ENCODE measurements around the gene SCAANT1. TPM values are rescaled to one million over a fixed set of nuclear protein-coding genes. Genes with fewer than 3 reads are reported as not detected.

SCAANT1 gene
- total RNA-seq, 2 experiments from 2014 or later: not detected

DNA sequence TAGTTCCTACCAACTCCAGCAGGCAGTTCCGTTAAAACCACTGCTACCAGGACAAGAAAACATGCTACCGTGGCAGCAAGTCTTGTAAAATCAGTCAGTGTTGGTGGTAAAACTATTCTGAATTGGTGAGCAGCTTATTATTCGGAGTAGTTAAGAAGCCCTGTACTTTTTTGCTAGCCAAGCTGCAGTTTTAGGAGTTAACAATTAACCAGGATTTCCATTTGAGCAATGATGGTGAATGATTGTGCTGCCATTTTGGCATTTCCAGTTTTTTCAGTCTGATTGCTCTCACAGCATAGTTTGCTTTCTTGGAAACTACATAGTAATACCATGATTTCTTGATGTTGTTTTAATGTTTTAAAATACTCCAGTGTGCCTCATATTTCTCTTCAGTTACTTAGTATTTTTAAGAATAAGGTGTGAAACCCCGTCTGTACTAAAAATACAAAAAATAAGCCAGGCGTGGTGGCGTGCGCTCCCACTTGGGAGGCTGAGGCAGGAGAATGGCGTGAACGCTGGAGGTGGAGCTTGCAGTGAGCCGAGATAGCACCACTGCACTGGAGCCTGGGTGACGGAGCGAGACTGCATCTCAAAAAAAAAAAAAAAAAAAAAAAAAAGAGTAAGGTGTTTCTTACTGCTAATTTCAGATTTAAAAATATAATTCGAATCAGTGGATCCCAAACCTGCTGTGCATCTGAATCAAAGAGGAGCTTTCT lies 43.8 kb upstream of the SCAANT1 start:
- intact Hi-C loops (cut with micrococcal nuclease): no loop called here
- no peak overlapping the region for H3K27ac Mint-ChIP-seq
- no peaks in the 10 kb centered on the region for H3K9me3 Mint-ChIP-seq
- peaks cover 35% of the 10 kb centered on the region for H3K4me1 Mint-ChIP-seq (ENCODE audit: low read depth)
- H3K27me3 Mint-ChIP-seq: no peaks in the 10 kb centered on the region
- H3K36me3 Mint-ChIP-seq (ENCODE audit: low read depth): peaks cover 20% of the 10 kb centered on the region
- TF ChIP-seq CTCF (IDR thresholded peaks at IDR 0.05): no peak
- no peak for ATAC-seq
- CTCF ChIA-PET: interaction anchor here (1.4 to 32.0 kb wide), 2 partner anchors 18 to 32 kb away, joined by 4 to 595 read pairs; no protein-coding TSS in a partner anchor
- no peak for DNase-seq
- no peak overlapping the region for H3K4me3 Mint-ChIP-seq
- POLR2A ChIA-PET: interaction anchor here (0.7 kb wide), 1 partner anchor 36 kb away, joined by 3 read pairs; no protein-coding TSS in a partner anchor

DNA sequence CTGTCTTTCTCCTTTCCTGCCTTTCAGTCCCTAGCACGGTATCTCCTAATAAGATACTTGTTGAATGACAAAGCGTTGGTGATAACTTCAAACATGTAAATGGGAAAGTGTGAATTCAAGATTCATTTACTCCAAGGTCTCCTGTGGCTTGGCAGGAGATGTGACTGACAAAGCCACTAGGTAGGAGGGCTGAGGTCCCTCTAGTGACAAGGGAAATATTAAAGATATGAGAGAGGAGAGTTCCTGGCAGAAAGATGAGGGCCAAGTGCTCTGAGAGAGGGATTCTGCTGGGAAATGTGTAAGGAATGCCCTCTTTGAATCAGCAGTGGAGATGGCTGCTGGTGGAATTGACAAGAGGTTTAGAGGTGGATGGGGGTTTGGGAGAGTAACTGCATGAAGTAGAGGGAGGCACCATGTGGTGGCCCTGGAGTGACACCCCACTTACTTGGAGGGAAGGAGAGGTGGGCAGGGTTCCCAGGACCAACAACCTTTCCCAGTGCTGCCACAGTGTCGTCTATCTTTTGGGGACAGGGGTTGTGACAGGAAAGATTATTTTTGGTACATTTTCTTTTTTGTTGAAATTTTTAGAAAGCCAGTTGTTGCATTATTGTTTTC lies 43.0 kb upstream of the SCAANT1 start:
- Mint-ChIP-seq H3K27me3 (no peaks in the 10 kb centered on the region), H3K4me3 (no peak overlapping the region), H3K27ac (peak overlapping the region; percentile 17), H3K4me1 (ENCODE audit: low read depth) (peaks cover 34% of the 10 kb centered on the region), H3K36me3 (ENCODE audit: low read depth) (peaks cover 16% of the 10 kb centered on the region), H3K9me3 (no peaks in the 10 kb centered on the region)
- intact Hi-C loops (cut with micrococcal nuclease): no loop called here
- POLR2A ChIA-PET: no interaction called here
- DNase-seq (no peak), ATAC-seq (no peak)
- no peak for TF ChIP-seq CTCF (IDR thresholded peaks at IDR 0.05)
- CTCF ChIA-PET: interaction anchor here (32.0 kb wide), 1 partner anchor 32 kb away, joined by 595 read pairs; no protein-coding TSS in a partner anchor

- intact Hi-C loops (cut with micrococcal nuclease): no loop called here
- Mint-ChIP-seq H3K27ac (no peak overlapping the region), H3K27me3 (no peaks in the 10 kb centered on the region), H3K4me3 (no peak overlapping the region), H3K9me3 (no peaks in the 10 kb centered on the region), H3K4me1 (ENCODE audit: low read depth) (peaks cover 35% of the 10 kb centered on the region), H3K36me3 (ENCODE audit: low read depth) (peaks cover 16% of the 10 kb centered on the region)
- CTCF ChIA-PET: no interaction called here
- ATAC-seq (no peak), DNase-seq (no peak)
- POLR2A ChIA-PET: interaction anchor here (1.5 kb wide), 1 partner anchor 28 kb away, joined by 3 read pairs; no protein-coding TSS in a partner anchor
- TF ChIP-seq CTCF (IDR thresholded peaks at IDR 0.05): no peak
Observed at GRCh38 chr3:63954182-63954581, 42.0 kb upstream of the SCAANT1 start.

GRCh38 chr3:63952248-63952594 lies 40.0 kb upstream of the SCAANT1 start:
- POLR2A ChIA-PET: interaction anchor here (1.2 kb wide), 1 partner anchor 16 kb away, joined by 6 read pairs; no protein-coding TSS in a partner anchor
- intact Hi-C loops (cut with micrococcal nuclease): no loop called here

More at GRCh38 chr3:63952248-63952594, 40.0 kb upstream of the SCAANT1 start:
- no peak for TF ChIP-seq CTCF (IDR thresholded peaks at IDR 0.05)
- Mint-ChIP-seq H3K36me3 (ENCODE audit: low read depth) (peaks cover 24% of the 10 kb centered on the region), H3K4me1 (ENCODE audit: low read depth) (peaks cover 38% of the 10 kb centered on the region), H3K4me3 (no peak overlapping the region), H3K9me3 (no peaks in the 10 kb centered on the region), H3K27me3 (no peaks in the 10 kb centered on the region), H3K27ac (peak overlapping the region; percentile 36)
- DNase-seq (no peak), ATAC-seq (peak; percentile 62)
- CTCF ChIA-PET: interaction anchor here (2.2 kb wide), 1 partner anchor 10 kb away, joined by 9 read pairs; no protein-coding TSS in a partner anchor
